ENCODE data around the gene ZNF331.
"Not testable (repeated sequence)": the region's sequence is repeated elsewhere in the genome, so short reads cannot be mapped to it uniquely, and the experiment has no call there.

DNA sequence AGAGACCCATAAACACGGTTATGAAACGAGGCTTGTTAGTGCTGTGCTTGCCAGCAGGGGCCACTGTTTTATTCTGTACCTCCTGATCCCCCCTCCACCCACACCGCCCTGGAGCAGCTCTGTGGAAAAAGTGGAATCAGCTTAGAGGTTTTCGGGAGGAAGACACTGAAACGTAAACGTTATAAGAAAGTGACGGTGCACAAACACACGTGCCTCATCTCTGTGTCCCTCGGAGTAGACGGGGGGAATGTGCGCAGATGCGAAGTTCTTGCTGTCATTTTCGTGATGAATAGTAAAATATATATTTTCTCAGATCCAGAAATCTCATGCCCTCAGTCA is 33.6 kb upstream of the ZNF331 start:
- TF ChIP-seq, protein P1, sequence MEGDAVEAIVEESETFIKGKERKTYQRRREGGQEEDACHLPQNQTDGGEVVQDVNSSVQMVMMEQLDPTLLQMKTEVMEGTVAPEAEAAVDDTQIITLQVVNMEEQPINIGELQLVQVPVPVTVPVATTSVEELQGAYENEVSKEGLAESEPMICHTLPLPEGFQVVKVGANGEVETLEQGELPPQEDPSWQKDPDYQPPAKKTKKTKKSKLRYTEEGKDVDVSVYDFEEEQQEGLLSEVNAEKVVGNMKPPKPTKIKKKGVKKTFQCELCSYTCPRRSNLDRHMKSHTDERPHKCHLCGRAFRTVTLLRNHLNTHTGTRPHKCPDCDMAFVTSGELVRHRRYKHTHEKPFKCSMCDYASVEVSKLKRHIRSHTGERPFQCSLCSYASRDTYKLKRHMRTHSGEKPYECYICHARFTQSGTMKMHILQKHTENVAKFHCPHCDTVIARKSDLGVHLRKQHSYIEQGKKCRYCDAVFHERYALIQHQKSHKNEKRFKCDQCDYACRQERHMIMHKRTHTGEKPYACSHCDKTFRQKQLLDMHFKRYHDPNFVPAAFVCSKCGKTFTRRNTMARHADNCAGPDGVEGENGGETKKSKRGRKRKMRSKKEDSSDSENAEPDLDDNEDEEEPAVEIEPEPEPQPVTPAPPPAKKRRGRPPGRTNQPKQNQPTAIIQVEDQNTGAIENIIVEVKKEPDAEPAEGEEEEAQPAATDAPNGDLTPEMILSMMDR (conservative IDR thresholded peaks at IDR 0.05; ENCODE audit: low read length) = peak; percentile 30; the same call in 1 of the 2 replicates
- not testable (repeated sequence) for TF ChIP-seq EZH2phosphoT487 (IDR thresholded peaks at IDR 0.05; ENCODE audit: borderline replicate concordance)

Data from Loucy (cell line).